DOHH2 (cell line): ENCODE results near the gene PAPSS2.

ENCODE experiments used
- H3F3A ChIP-seq: fragments of 200-600 bp; sonication (generic), shearing (Covaris generic); 2 replicates; pipeline ENCODE4 v1.6.0; 2016; ENCODE audit warnings: antibody characterized with exemption, mild to moderate bottlenecking; ENCODE audit not compliant: control insufficient read depth, insufficient read depth
- H3K27ac ChIP-seq: fragments of 200-600 bp; sonication (generic); 2 replicates; pipeline ENCODE4 v1.5.1; 2014; ENCODE audit warnings: low read depth, mild to moderate bottlenecking, low read length, moderate library complexity
- H3K27me3 ChIP-seq: fragments of 200-600 bp; sonication (generic); 2 replicates; pipeline ENCODE4 v1.6.1; 2014; ENCODE audit warnings: mild to moderate bottlenecking, low read length, mixed read lengths; ENCODE audit not compliant: control insufficient read depth
- H3K36me3 ChIP-seq: fragments of 200-600 bp; sonication (generic); 2 replicates; pipeline ENCODE4 v1.6.1; 2014; ENCODE audit warnings: mild to moderate bottlenecking, low read length, moderate library complexity, mixed read lengths; ENCODE audit not compliant: control insufficient read depth
- H3K4me1 ChIP-seq: fragments of 200-600 bp; sonication (generic); 2 replicates; pipeline ENCODE4 v1.6.1; 2014; ENCODE audit warnings: mild to moderate bottlenecking, low read length, mixed read lengths; ENCODE audit not compliant: control insufficient read depth
- H3K4me2 ChIP-seq: fragments of 200-600 bp; sonication (generic); 2 replicates; pipeline ENCODE4 v1.6.0; 2014; ENCODE audit warnings: mild to moderate bottlenecking, low read length, moderate library complexity
- H3K4me3 ChIP-seq: fragments of 200-600 bp; sonication (generic); 2 replicates; pipeline ENCODE4 v1.5.1; 2014; ENCODE audit warnings: mild to moderate bottlenecking, low read length, mixed read lengths
- H3K79me2 ChIP-seq: fragments of 200-600 bp; sonication (generic); 2 replicates; pipeline ENCODE4 v1.6.1; 2014; ENCODE audit warnings: mild to moderate bottlenecking, low read length, mixed read lengths; ENCODE audit not compliant: control insufficient read depth
- H3K9me2 ChIP-seq: fragments of 200-600 bp; sonication (generic); replicated peaks from 2 replicates; pipeline ENCODE4 v1.6.1; 2014; ENCODE audit warnings: mild to moderate bottlenecking, low read length, mixed read lengths; ENCODE audit not compliant: control insufficient read depth
- H3K9me3 ChIP-seq: fragments of 200-600 bp; sonication (generic); 2 replicates; pipeline ENCODE4 v1.6.1; 2014; ENCODE audit warnings: antibody characterized with exemption, low read length, mixed read lengths; ENCODE audit not compliant: control insufficient read depth, insufficient read depth
- H4K20me1 ChIP-seq: fragments of 200-600 bp; sonication (generic); 2 replicates; pipeline ENCODE4 v1.6.0; 2014; ENCODE audit warnings: low read depth, mild to moderate bottlenecking, antibody characterized with exemption, low read length, moderate library complexity; ENCODE audit not compliant: control insufficient read depth, insufficient read depth
- CTCF ChIP-seq: fragments of 200-600 bp; sonication (generic); IDR thresholded peaks from one replicate; pipeline ENCODE4 v1.5.1; 2014; ENCODE audit warnings: antibody characterized with exemption, mild to moderate bottlenecking, low read depth, low read length; ENCODE audit not compliant: poor library complexity, severe bottlenecking
- EZH2phosphoT487 ChIP-seq: fragments of 200-600 bp; sonication (generic); IDR thresholded peaks from 2 replicates; pipeline ENCODE4 v1.6.1; 2017; ENCODE audit warnings: borderline replicate concordance, mild to moderate bottlenecking, antibody characterized with exemption, low read length, moderate library complexity, mixed read lengths

PAPSS2 gene

DNA sequence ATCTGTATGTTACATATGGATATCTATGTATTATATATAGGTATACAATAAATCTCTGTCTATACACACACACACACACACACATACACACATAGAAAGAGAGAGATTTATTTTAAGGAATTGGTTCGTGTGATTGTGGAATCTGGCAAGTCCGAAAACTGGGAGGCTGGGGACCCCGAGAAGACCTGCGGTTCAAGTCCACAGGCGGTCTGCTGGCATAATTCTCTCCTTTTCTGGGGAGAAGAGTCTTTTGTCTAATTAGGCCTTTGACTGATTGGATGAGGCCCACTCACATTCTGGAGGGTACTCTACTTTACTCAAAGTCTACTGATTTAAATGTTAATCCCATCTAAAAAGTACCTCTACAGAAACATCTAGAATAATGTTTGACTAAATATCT lies 65.1 kb downstream of the PAPSS2 start:
- H3K9me3 ChIP-seq: no peaks in the 10 kb centered on the region
- no peak for TF ChIP-seq EZH2phosphoT487
- TF ChIP-seq CTCF: no peak
- H3K9me2 ChIP-seq: no peaks in the 10 kb centered on the region

GRCh38 chr10:87729940-87730339 lies 70.3 kb downstream of the PAPSS2 start:
- Histone ChIP-seq H3K4me3 (no peak overlapping the region), H3K27me3 (peaks cover 12% of the 10 kb centered on the region), H3K79me2 (no peaks in the 10 kb centered on the region), H3K4me1 (no peaks in the 10 kb centered on the region), H3K4me2 (no peak overlapping the region), H3K36me3 (no peaks in the 10 kb centered on the region), H3K9me3 (no peaks in the 10 kb centered on the region), H3K27ac (no peak overlapping the region), H4K20me1 (no peaks in the 10 kb centered on the region), H3K9me2 (no peaks in the 10 kb centered on the region), H3F3A (no peaks in the 10 kb centered on the region)
- no peak for TF ChIP-seq CTCF
- TF ChIP-seq EZH2phosphoT487: no peak

More for the DNA sequence above, 65.1 kb downstream of the PAPSS2 start:
- Histone ChIP-seq H3K27ac (no peak overlapping the region), H4K20me1 (no peaks in the 10 kb centered on the region), H3K4me3 (no peak overlapping the region), H3K27me3 (peaks cover 23% of the 10 kb centered on the region), H3K36me3 (no peaks in the 10 kb centered on the region), H3K4me2 (no peak overlapping the region), H3K4me1 (no peaks in the 10 kb centered on the region), H3F3A (no peaks in the 10 kb centered on the region), H3K79me2 (no peaks in the 10 kb centered on the region)

- H3K9me3 ChIP-seq: no peaks in the 10 kb centered on the region
- H3F3A ChIP-seq: no peaks in the 10 kb centered on the region
- no peaks in the 10 kb centered on the region for H4K20me1 ChIP-seq
- no peaks in the 10 kb centered on the region for H3K79me2 ChIP-seq
- no peak overlapping the region for H3K4me2 ChIP-seq
- no peaks in the 10 kb centered on the region for H3K36me3 ChIP-seq
- H3K4me1 ChIP-seq: no peaks in the 10 kb centered on the region
- no peaks in the 10 kb centered on the region for H3K9me2 ChIP-seq
- no peak overlapping the region for H3K27ac ChIP-seq
- no peak overlapping the region for H3K4me3 ChIP-seq
- peaks cover 5% of the 10 kb centered on the region; the same call in 1 of the 2 replicates for H3K27me3 ChIP-seq
- TF ChIP-seq CTCF: no peak
- TF ChIP-seq EZH2phosphoT487: no peak
Measured at GRCh38 chr10:87733081-87733480, 73.4 kb downstream of the PAPSS2 start.
